Neural crest cell (in vitro differentiated cells): ENCODE measurements around the gene CABP2. TPM values are rescaled to one million over a fixed set of nuclear protein-coding genes. Genes with fewer than 3 reads are reported as not detected.
"Not testable (repeated sequence)": the region's sequence is repeated elsewhere in the genome, so short reads cannot be mapped to it uniquely, and the experiment has no call there.

Source experiments
- DNase-seq: peaks from one replicate; pipeline ENCODE4 v3.0.0; 2021; ENCODE audit warnings: low read depth, mixed read lengths, low spot score
- H3K27ac Mint-ChIP-seq: one replicate; pipeline ENCODE4 v1.8.0; 2021; ENCODE audit warnings: mild to moderate bottlenecking, mixed read lengths; ENCODE audit not compliant: unreplicated experiment
- H3K27me3 Mint-ChIP-seq: 2 replicates; pipeline ENCODE4 v1.8.0; 2021; ENCODE audit warnings: low read depth, mild to moderate bottlenecking, mixed read lengths
- H3K36me3 Mint-ChIP-seq: 2 replicates; pipeline ENCODE4 v1.8.0; 2021; ENCODE audit warnings: low read depth, mild to moderate bottlenecking, mixed read lengths
- H3K4me1 Mint-ChIP-seq: 2 replicates; pipeline ENCODE4 v1.8.0; 2021; ENCODE audit warnings: mixed read lengths
- H3K4me3 Mint-ChIP-seq: one replicate; pipeline ENCODE4 v1.8.0; 2021; ENCODE audit warnings: mild to moderate bottlenecking, mixed read lengths
- H3K9me3 Mint-ChIP-seq: 2 replicates; pipeline ENCODE4 v1.8.0; 2021; ENCODE audit warnings: mixed read lengths
- CTCF ChIP-seq: fragments of 200-600 bp; sonication (generic); conservative IDR thresholded peaks from 2 replicates; pipeline ENCODE4 v1.5.0; 2021; ENCODE audit warnings: antibody characterized with exemption, mild to moderate bottlenecking
- total RNA-seq: library from RNA; stranded (reverse); gene quantifications from 2 replicates; pipeline ENCODE4 v1.2.1, GENCODE V29; 2021

Gene CABP2
- total RNA-seq, 1 donor from 2014 or later, result not detected

GRCh38 chr11:67562963-67563704 is 39.9 kb upstream of the CABP2 start:
- DNase-seq, result no peak
- peak overlapping the region; percentile 87 for H3K27ac Mint-ChIP-seq
- no peaks in the 10 kb centered on the region for H3K36me3 Mint-ChIP-seq
- H3K27me3 Mint-ChIP-seq, result peaks cover 3% of the 10 kb centered on the region
- H3K4me3 Mint-ChIP-seq, result no peak overlapping the region
- peaks cover 9% of the 10 kb centered on the region for H3K4me1 Mint-ChIP-seq
- TF ChIP-seq CTCF, result no peak
- no peaks in the 10 kb centered on the region for H3K9me3 Mint-ChIP-seq

GRCh38 chr11:67561971-67562619 is 38.8 kb upstream of the CABP2 start:
- H3K4me3 Mint-ChIP-seq, result no peak overlapping the region
- peaks cover 3% of the 10 kb centered on the region for H3K27me3 Mint-ChIP-seq
- peaks cover 9% of the 10 kb centered on the region for H3K4me1 Mint-ChIP-seq
- no peak overlapping the region for H3K27ac Mint-ChIP-seq
- H3K36me3 Mint-ChIP-seq, result no peaks in the 10 kb centered on the region
- no peak for TF ChIP-seq CTCF
- DNase-seq, result no peak
- no peaks in the 10 kb centered on the region for H3K9me3 Mint-ChIP-seq

GRCh38 chr11:67558084-67558772 is 35.0 kb upstream of the CABP2 start:
- peaks cover 6% of the 10 kb centered on the region for H3K4me1 Mint-ChIP-seq
- DNase-seq, result no peak
- TF ChIP-seq CTCF, result no peak
- peaks cover 3% of the 10 kb centered on the region for H3K27me3 Mint-ChIP-seq
- H3K9me3 Mint-ChIP-seq, result no peaks in the 10 kb centered on the region
- no peak overlapping the region for H3K27ac Mint-ChIP-seq
- H3K4me3 Mint-ChIP-seq, result no peak overlapping the region
- H3K36me3 Mint-ChIP-seq, result no peaks in the 10 kb centered on the region

GRCh38 chr11:67556244-67556643 is 33.0 kb upstream of the CABP2 start:
- TF ChIP-seq CTCF, result no peak
- Mint-ChIP-seq H3K4me1 (no peaks in the 10 kb centered on the region), H3K36me3 (no peaks in the 10 kb centered on the region), H3K27me3 (no peaks in the 10 kb centered on the region), H3K27ac (no peak overlapping the region), H3K9me3 (peaks cover 3% of the 10 kb centered on the region), H3K4me3 (no peak overlapping the region)
- no peak for DNase-seq

GRCh38 chr11:67551697-67552096 is 28.5 kb upstream of the CABP2 start:
- not testable (repeated sequence) for H3K4me1 Mint-ChIP-seq, DNase-seq, H3K36me3 Mint-ChIP-seq, H3K4me3 Mint-ChIP-seq, H3K9me3 Mint-ChIP-seq, H3K27ac Mint-ChIP-seq, H3K27me3 Mint-ChIP-seq

GRCh38 chr11:67551127-67551526 is 27.9 kb upstream of the CABP2 start:
- no peaks in the 10 kb centered on the region for H3K4me1 Mint-ChIP-seq
- no peak for DNase-seq
- no peak overlapping the region for H3K4me3 Mint-ChIP-seq
- H3K27ac Mint-ChIP-seq, result no peak overlapping the region
- H3K36me3 Mint-ChIP-seq, result no peaks in the 10 kb centered on the region
- H3K9me3 Mint-ChIP-seq, result peaks cover 9% of the 10 kb centered on the region
- H3K27me3 Mint-ChIP-seq, result peaks cover 5% of the 10 kb centered on the region
- no peak for TF ChIP-seq CTCF
